Sigmoid colon (tissue), 7 donors: ENCODE measurements around the gene GAS2L1. TPM values are rescaled to one million over a fixed set of nuclear protein-coding genes. Genes with fewer than 3 reads are reported as not detected.
"Not testable (repeated sequence)": the region's sequence is repeated elsewhere in the genome, so short reads cannot be mapped to it uniquely, and the experiment has no call there.

Source experiments
- DNase-seq: peaks from one replicate; pipeline ENCODE4 v3.0.0-alpha.2; 2019
- H3K27ac ChIP-seq, 4 donors: fragments of 200-600 bp; sonication (generic); one replicate each; pipeline ENCODE4 v1.5.1; 2016 to 2019; ENCODE audit warnings: mild to moderate bottlenecking in 1 of 4
- H3K27me3 ChIP-seq, 3 donors: fragments of 200-600 bp; sonication (generic); one replicate each; pipeline ENCODE4 v1.5.1; 2019; ENCODE audit warnings: mild to moderate bottlenecking in 1 of 3
- H3K36me3 ChIP-seq, 4 donors: fragments of 200-600 bp; sonication (generic); one replicate each; pipeline ENCODE4 v1.5.1; 2016 to 2019
- H3K4me1 ChIP-seq, 4 donors: fragments of 200-600 bp; sonication (generic); one replicate each; pipeline ENCODE4 v1.5.1; 2017 to 2019
- H3K4me3 ChIP-seq, 4 donors: fragments of 200-600 bp; sonication (generic); one replicate each; pipeline ENCODE4 v1.5.1; 2017 to 2019; ENCODE audit warnings: mild to moderate bottlenecking in 2 of 4, moderate library complexity in 1 of 4
- H3K9me3 ChIP-seq, 4 donors: fragments of 200-600 bp in 3 of 4; sonication (generic) in 3 of 4; one replicate each; pipeline versions ENCODE4 v1.5.1 to v1.6.1; 2013 to 2019
- EP300 ChIP-seq, 4 donors: sonication (generic); formaldehyde crosslinking; IDR thresholded peaks; one replicate each; pipeline ENCODE4 v1.6.1; 2017; ENCODE audit warnings: antibody characterized with exemption in 4 of 4
- POLR2A ChIP-seq, 2 donors: fragments of 450-650 bp; IDR thresholded peaks; one replicate each; pipeline ENCODE4 v1.6.1; 2016; ENCODE audit warnings: antibody characterized with exemption in 2 of 2, mild to moderate bottlenecking in 2 of 2, moderate library complexity in 2 of 2
- POLR2AphosphoS5 ChIP-seq, 4 donors: sonication (generic); formaldehyde crosslinking; IDR thresholded peaks; one replicate each; pipeline ENCODE4 v1.6.1; 2017; ENCODE audit warnings: antibody characterized with exemption in 4 of 4
- WGBS, 2 donors: extraction: QIAGEN DNeasy Blood & Tissue Kit; methylation state at CpG; one replicate each; pipeline ENCODE4 v1.1.7; 2013; 5-methylcytosine and 5-hydroxymethylcytosine counted together
- intact Hi-C: fragments of 100-400 bp; cut with DNase I; formaldehyde crosslinking; loops from one replicate; pipeline ENCODE4 v1.15.1; 2023
- polyA plus RNA-seq, 3 donors: library from polyadenylated mRNA; stranded (reverse); fragments of 200-250 nt; gene quantifications; one replicate each; pipeline ENCODE4 v1.2.3, GENCODE V29; 2013
- total RNA-seq, 4 donors: library from RNA; depleted of rRNA; stranded (reverse); fragments of >200 nt; gene quantifications; one replicate each; pipeline ENCODE4 v1.1.0, GENCODE V29; 2016
- TF ChIP-seq, protein P1 (sequence below), 4 experiments: fragments of 450-650 bp in 3 of 4; fragments of 200-600 bp in 1 of 4; IDR thresholded peaks; one replicate each; pipeline ENCODE4 v1.5.1; 2016 to 2019; ENCODE audit warnings: antibody characterized with exemption in 4 of 4, mild to moderate bottlenecking in 3 of 4, moderate library complexity in 2 of 4
- donor health status: healthy with polysubstance abuse.
- donor health status: Bipolar disorder and iron deficiency.
- donor health status: healthy.

The GAS2L1 gene
- total and polyA plus RNA-seq, 7 donors = 12.0 to 27.5 (median 22.1) TPM

DNA sequence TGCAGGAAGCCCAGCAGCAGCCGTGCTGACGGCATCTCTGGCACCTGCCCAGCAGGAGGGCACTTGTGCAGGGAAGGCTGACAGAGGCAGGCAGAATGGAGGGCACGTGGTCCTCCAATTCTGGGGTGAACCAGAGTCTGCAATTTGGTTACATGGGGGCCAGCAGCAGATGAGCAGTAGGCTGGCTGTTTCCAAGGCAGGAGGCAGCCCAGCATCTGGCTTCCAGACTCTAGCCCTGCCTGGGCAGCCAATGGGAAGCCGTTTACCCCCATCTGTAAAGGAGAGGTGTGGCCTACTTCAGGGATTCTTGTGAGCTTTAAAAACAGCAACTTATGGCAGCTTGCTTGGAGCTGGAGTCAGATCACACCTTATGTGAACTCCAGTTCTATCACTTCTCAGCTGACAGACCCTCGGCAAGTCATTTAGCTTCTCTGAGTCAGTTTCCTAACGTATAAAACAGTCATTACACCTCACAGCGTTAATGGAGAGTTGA lies 36.9 kb downstream of the GAS2L1 start:
- Histone ChIP-seq H3K4me3 (no peak overlapping the region), H3K27ac (peak overlapping the region; percentile 63 to 79 (median 73)), H3K4me1 (peaks cover 0 to 51% (median 47%) of the 10 kb centered on the region in 4 donors), H3K9me3 (no peaks in the 10 kb centered on the region), H3K27me3 (no peaks in the 10 kb centered on the region), H3K36me3 (peaks cover 22 to 62% (median 45%) of the 10 kb centered on the region in 4 donors)
- TF ChIP-seq POLR2AphosphoS5 (IDR thresholded peaks at IDR 0.05) = no peak
- TF ChIP-seq, protein P1, sequence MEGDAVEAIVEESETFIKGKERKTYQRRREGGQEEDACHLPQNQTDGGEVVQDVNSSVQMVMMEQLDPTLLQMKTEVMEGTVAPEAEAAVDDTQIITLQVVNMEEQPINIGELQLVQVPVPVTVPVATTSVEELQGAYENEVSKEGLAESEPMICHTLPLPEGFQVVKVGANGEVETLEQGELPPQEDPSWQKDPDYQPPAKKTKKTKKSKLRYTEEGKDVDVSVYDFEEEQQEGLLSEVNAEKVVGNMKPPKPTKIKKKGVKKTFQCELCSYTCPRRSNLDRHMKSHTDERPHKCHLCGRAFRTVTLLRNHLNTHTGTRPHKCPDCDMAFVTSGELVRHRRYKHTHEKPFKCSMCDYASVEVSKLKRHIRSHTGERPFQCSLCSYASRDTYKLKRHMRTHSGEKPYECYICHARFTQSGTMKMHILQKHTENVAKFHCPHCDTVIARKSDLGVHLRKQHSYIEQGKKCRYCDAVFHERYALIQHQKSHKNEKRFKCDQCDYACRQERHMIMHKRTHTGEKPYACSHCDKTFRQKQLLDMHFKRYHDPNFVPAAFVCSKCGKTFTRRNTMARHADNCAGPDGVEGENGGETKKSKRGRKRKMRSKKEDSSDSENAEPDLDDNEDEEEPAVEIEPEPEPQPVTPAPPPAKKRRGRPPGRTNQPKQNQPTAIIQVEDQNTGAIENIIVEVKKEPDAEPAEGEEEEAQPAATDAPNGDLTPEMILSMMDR (IDR thresholded peaks at IDR 0.05) = no peak
- no peak for TF ChIP-seq POLR2A (IDR thresholded peaks at IDR 0.05)
- no peak for TF ChIP-seq EP300 (IDR thresholded peaks at IDR 0.05)
- DNase-seq = peak; percentile 78
- WGBS, 2 donors = 72 to 75% methylated on average over 7 of the region's 7 CpGs
- intact Hi-C loops = no loop called here

DNA sequence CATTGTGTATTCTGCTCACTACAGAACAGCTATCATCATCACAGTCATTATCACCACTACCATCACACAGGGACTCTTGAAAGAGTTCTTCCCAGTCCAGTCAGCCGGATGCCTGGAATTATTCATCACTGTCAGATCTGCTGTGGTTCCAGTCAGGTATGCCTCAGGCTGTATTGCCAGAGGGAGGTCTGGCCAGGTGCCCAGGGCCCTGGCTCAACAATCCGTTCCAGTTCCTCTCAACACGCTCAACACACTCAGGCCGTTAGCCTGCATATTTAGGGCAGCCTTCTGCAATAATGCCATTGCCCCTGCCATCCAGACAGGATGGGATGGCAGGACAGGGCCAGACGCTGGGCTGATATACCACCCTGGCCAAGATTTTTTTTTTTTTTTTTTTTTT lies 37.7 kb downstream of the GAS2L1 start:
- H3K27ac ChIP-seq = peak overlapping the region; percentile 63 to 79 (median 73)
- intact Hi-C loops = loop anchor here (2.0 kb wide), 1 partner anchor 15 kb away; no protein-coding TSS in a partner anchor
- H3K27me3 ChIP-seq = no peaks in the 10 kb centered on the region
- no peaks in the 10 kb centered on the region for H3K9me3 ChIP-seq
- peak; percentile 94 for DNase-seq
- no peak overlapping the region for H3K4me3 ChIP-seq
- H3K4me1 ChIP-seq = peaks cover 0 to 51% (median 47%) of the 10 kb centered on the region in 4 donors
- H3K36me3 ChIP-seq = peaks cover 22 to 60% (median 43%) of the 10 kb centered on the region in 4 donors
- 68 to 73% methylated on average over 5 of the region's 5 CpGs for WGBS, 2 donors
- TF ChIP-seq POLR2A (IDR thresholded peaks at IDR 0.05) (no peak), EP300 (IDR thresholded peaks at IDR 0.05) (peak in 1 of 4 donors; percentile 29), POLR2AphosphoS5 (IDR thresholded peaks at IDR 0.05) (peak; percentile 43 to 77 (median 71))
- TF ChIP-seq, protein P1 (IDR thresholded peaks at IDR 0.05) = no peak

GRCh38 chr22:29344889-29345288 lies 38.4 kb downstream of the GAS2L1 start:
- peak overlapping the region; percentile 63 to 79 (median 73) for H3K27ac ChIP-seq
- intact Hi-C loops = loop anchor here (2.0 kb wide), 1 partner anchor 14 kb away; no protein-coding TSS in a partner anchor
- not testable (repeated sequence) for H3K9me3 ChIP-seq, H3K27me3 ChIP-seq, H3K4me3 ChIP-seq, DNase-seq
- H3K36me3 ChIP-seq = peaks cover 22 to 60% (median 42%) of the 10 kb centered on the region in 4 donors
- 88% methylated on average over 5 of the region's 5 CpGs for WGBS, 2 donors
- peaks cover 0 to 51% (median 47%) of the 10 kb centered on the region in 4 donors for H3K4me1 ChIP-seq

DNA sequence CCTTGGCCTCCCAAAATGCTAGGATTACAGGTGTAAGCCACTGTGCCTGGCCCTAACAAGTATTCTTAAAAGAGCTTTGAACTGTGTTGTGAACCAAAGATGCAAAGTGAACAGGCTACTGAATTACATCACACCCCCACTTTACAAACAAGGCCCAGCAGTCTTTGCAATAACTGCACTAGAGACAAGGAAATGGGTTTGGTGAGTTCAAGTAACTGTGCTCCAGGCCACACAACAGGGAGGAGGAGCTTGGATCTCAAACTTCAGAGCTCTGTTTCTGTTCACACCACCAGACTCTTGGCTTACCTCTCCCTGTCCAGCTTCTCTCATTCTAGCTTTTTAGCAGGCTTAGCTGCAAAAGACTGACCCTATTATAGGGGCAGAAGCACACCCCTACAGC lies 39.5 kb downstream of the GAS2L1 start:
- H3K36me3 ChIP-seq = peaks cover 16 to 60% (median 43%) of the 10 kb centered on the region in 4 donors
- H3K4me3 ChIP-seq = no peak overlapping the region
- DNase-seq = no peak
- peak overlapping the region in 3 of 4 donors; percentile 63 to 79 (median 76) for H3K27ac ChIP-seq
- H3K9me3 ChIP-seq = no peaks in the 10 kb centered on the region
- intact Hi-C loops = loop anchor here (2.0 kb wide), 1 partner anchor 13 kb away; no protein-coding TSS in a partner anchor
- H3K27me3 ChIP-seq = no peaks in the 10 kb centered on the region
- H3K4me1 ChIP-seq = peaks cover 0 to 51% (median 47%) of the 10 kb centered on the region in 4 donors
- TF ChIP-seq POLR2AphosphoS5 (IDR thresholded peaks at IDR 0.05) (no peak), EP300 (IDR thresholded peaks at IDR 0.05) (no peak), POLR2A (IDR thresholded peaks at IDR 0.05) (no peak)
- TF ChIP-seq, protein P1 (IDR thresholded peaks at IDR 0.05) = no peak

- Histone ChIP-seq H3K27ac (peak overlapping the region in 3 of 4 donors; percentile 63 to 79 (median 76)), H3K9me3 (no peaks in the 10 kb centered on the region), H3K4me1 (peaks cover 0 to 51% (median 47%) of the 10 kb centered on the region in 4 donors), H3K36me3 (peaks cover 15 to 60% (median 45%) of the 10 kb centered on the region in 4 donors), H3K27me3 (no peaks in the 10 kb centered on the region), H3K4me3 (no peak overlapping the region)
- intact Hi-C loops = no loop called here
- no peak for DNase-seq
- WGBS, 2 donors = 82 to 88% methylated on average over 4 of the region's 4 CpGs
- TF ChIP-seq POLR2AphosphoS5 (IDR thresholded peaks at IDR 0.05) (no peak), POLR2A (IDR thresholded peaks at IDR 0.05) (no peak), EP300 (IDR thresholded peaks at IDR 0.05) (no peak)
- TF ChIP-seq, protein P1 (IDR thresholded peaks at IDR 0.05) = no peak
Measured at GRCh38 chr22:29346659-29347058, 40.2 kb downstream of the GAS2L1 start.
